M059J (cell line): ENCODE data around the gene AFMID. TPM values are rescaled to one million over a fixed set of nuclear protein-coding genes. Genes with fewer than 3 reads are reported as not detected.
A peak's percentile ranks its signal among the peaks of the same experiment; 100 is the strongest.
"Not testable (repeated sequence)": the region's sequence is repeated elsewhere in the genome, so short reads cannot be mapped to it uniquely, and the experiment has no call there.

ENCODE experiments used
- DNase-seq: peaks from one replicate; pipeline ENCODE4 v3.0.0-alpha.2; 2012; ENCODE audit warnings: low read depth
- total RNA-seq: library from RNA; depleted of rRNA; stranded (reverse); fragments of >200 nt; shearing (Covaris generic); gene quantifications from 2 replicates; pipeline ENCODE4 v1.2.3, GENCODE V29; 2014

AFMID gene
- total RNA-seq, 1 experiment from 2014 or later: 9.7 TPM

DNA sequence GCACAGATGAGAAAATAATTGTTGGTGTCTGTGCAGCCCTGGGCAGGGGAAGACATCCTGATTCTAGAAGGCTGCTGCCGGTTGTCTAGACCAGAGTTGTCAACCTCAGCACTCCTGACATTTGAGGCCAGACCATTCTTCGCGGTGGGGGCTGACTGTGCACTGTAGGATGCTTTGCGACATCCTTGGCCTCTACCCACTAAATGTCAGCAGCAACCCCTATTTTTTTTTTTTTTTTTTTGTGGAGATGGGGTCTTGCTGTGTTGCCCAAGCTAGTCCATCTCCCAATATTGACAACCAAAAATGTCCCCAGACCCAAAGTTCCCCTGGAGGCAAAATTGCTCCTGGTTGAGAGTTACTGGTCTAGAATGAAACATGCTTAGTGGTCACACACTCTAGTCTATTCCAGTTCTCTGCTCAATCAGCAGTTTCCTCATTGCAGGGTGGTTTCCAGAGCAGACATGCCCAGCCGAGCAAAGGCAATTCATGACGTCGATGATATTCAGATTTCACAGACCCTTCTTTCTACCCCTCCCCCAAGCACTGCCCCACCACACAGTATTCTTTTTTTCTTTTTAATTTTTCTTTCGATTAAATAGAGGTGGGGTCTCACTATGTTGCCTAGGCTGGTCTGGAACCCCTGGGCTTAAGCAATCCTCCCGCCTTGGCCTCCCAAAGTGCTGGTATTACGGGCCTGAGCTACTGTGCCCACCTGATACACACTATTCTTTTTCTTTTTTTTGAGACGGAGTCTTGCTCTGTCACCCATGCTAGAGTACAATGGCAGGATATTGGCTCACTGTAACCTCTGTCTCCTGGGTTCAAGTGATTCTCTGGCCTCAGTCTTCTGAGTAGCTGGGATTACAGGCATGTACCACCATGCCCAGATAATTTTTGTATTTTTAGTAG lies 32.0 kb upstream of the AFMID start:
- no peak for DNase-seq

DNA sequence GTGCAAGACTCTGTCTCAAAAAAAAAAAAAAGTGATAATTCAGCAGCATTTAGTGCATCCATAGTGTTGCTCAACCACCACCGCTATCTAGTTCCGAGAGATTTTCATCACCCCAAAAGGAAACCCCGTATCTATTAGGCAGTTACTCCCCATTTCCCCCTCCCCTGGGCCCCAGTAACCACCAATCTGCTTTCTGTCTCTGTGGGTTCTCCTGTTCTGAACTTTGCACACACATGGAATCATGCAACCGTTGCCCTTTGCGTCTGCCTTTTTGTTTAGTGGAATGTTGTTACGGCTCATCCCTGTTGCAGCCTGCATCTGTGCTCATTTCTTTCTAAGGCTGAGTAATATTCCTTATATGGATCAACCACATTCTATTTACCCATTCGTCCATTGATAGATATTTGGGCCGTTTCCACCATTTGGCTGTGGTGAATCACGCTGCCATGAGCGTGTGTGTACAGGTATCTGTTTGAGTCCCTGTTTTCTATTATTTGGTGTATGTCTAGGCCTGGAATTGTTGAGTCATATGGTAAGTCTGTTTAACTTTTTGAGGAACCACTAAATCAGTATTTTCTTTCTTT lies 27.5 kb upstream of the AFMID start:
- peak; percentile 59 for DNase-seq

DNA sequence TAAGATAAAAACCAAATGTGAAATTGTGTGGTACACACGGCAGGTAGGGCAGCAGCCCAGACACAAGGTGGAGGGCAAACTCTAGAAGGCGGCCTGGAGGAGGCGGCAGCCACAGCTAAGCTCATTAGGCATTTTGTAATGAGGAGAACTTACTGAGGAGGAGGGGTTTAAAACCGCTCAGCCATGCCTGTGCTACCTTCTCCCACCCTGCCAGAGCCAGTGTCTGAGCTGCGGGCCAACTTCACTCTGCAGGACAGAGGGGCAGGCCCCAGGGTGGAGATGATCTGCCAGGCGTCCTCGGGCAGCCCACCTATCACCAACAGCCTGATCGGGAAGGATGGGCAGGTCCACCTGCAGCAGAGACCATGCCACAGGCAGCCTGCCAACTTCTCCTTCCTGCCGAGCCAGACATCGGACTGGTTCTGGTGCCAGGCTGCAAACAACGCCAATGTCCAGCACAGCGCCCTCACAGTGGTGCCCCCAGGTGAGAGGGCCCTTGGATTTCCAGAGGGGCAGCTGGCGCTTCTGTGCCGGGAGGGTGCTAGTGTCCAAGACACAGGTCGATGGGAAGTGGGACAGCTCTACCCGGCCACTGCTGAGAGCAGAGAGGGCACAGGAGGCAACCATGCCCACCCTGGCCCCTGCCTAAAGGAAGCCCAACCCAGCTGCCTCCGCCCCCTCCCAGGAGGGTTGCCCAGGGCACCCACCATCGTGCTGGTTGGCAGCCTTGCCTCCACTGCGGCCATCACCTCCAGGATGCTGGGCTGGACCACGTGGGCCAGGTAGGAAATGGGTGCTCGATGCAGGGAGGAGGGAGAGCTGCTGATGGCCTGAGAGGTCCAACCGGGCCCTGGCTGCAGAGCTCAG lies 23.0 kb upstream of the AFMID start:
- no peak for DNase-seq

DNA sequence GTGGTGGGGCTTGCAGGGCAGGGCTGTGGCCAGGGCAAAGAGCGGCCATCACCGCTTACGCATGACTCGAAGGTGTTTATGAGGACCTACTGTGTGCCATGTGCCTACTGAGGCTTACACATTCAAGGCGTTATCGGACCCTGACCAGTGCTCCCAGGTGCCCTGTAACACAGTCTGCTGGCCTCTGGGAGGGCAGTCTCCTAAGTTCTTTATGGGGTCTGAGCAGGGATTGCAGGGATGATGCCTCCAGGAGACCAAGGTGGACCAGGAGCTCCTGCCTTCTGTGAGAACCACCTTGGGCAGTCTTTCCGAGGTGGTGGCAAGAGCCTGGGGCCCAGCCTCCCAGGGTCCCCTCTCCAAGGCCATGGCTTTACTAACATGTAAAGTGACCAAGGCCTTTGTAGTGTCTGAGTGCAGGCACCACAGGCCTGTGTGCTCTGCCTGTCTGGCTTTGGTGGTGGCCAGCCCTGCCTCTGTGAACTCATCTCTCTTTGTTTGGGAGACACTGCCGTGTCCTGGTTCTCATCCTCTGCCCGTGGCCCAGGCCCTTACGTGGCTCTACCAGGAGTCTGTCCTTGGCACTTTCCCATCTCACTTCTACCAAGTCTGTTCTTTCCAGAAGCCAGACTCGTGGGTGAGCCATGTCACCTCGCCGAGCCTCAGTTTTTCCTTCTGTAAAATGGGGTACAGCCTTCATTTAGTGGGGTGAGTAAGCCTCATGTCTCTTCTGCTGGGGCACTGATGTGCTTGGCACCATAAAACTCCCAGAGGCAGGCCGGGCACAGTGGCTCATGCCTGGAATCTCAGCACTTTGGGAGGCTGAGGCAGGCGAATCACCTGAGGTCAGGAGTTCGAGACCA lies 22.2 kb upstream of the AFMID start:
- DNase-seq: no peak

DNA sequence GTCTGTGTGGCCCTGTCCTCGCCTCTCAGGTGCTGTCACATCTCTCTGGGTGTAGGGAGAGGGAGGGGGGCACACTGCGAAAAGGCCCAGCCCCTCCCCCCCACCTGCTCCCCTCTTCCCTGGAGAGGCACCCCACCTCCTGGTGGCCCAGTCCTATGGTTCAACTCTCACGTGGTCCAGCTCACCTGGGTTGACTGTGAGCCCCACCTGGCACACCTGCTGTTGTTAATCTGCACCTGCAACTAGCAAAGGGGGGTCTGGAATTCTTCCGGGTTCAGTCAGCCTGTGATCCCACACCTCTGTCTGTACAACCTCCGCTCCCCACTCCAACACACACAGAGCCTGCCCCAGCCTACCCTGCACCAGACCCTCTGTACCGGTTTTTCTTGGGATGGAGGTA lies 20.7 kb upstream of the AFMID start:
- DNase-seq: no peak

DNA sequence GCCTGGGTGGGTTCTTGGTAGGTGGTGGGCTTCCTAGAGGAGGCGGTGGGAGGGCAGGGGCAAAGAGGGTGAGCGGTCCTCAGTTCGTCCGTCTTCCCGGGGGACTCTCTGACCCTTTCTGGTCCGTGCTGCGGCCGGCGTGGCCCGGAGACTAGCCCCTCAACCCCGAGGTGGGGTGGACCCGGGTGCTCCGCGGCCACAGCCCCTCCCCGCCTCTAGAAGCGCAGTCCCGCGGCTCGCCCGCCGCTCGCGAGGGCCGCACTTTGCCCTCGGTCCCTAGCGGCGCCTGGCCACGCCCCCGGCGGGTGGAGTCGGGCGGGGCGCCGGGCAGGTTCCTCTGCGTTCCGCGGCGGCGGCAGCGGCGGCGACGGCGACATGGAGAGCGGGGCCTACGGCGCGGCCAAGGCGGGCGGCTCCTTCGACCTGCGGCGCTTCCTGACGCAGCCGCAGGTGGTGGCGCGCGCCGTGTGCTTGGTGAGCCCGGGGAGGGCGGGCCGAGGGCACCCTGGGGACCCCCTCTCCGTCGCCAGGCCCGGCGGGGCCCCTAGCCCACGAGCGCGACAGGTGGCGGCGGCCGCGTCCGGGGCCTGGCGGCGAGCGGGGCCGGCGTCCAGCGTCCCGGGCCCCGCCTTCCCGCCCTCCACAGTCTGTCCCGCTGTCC lies 18.8 kb upstream of the AFMID start, which contains the start of gene SYNGR2:
SYNGR2 (plus strand) TSS at position 340 of the 661 bp plus-strand sequence; CDS start at position 376, 36 bp downstream.
- peak; percentile 70 for DNase-seq

DNA sequence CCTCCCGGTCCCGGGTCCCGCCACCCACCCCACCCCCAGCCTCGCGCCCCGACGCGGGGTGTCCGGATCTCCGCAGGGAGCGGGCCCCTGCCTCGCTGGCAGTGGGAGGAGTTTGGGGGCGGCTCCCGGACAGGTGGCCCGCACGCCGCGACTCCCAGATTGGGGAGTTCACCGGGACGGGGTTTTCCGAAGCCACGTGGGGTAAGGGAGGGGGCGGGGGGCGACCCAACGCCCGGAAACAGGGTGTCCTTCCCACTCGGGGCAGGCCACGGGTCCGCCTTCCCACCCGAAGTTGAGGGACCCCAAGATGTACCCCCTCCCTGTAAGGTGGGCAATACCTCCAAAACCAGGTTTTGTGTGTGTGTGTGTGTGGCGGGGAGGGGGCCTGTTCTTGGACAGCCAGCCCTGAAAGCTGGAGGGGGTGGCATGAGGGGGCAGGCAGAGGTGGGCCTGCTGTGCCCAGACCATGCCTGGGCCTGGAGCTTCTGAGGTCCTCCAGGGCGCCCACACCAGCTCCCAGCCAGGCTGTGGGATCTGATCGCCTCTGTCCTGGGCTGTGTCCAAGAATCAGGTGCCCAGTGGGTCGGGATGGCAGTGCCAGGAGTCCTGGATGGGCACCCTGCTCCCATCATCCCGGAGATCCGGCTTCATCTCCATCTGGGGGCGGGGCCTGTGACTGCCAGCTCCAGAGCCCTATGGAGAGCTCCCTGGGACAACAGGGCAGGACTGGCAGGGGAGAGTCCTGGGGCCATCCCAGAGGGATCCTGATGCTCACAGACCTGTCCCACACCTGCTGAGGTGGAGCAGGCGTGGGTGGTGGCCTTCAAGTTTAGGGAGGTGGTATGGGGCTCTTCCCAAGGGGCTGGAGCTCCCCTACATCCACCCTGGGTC lies 18.0 kb upstream of the AFMID start:
- DNase-seq: peak; percentile 74

DNA sequence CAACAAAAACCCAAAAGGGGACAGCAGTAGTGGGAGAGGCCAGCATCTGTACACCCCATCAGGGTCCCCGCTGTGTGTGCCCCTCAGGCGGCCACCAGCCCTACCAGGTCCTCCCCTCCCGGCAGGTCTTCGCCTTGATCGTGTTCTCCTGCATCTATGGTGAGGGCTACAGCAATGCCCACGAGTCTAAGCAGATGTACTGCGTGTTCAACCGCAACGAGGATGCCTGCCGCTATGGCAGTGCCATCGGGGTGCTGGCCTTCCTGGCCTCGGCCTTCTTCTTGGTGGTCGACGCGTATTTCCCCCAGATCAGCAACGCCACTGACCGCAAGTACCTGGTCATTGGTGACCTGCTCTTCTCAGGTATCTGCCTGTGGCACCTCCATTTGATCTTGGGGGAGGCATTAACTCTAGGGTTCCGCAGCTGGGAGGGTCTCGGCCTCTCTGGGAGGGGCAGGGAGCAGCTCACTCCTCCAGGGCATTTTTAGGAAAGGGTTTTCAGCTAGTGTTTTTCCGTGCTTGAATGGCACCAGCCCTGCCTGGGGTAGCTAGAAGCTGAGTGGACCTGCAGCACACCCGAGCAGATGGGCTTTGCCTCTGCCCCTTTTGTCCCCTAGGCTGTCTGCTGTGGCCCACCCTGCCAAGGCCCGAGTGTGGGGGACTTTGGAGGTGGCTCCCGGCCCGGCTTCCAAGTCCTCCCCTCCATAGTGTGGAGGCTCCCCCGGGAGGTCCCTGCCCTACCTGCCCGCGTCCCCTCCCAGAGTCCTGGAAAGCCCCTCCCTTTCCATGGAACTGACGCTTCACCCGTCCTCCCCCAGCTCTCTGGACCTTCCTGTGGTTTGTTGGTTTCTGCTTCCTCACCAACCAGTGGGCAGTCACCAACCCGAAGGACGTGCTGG lies 16.2 kb upstream of the AFMID start:
- DNase-seq: no peak

DNA sequence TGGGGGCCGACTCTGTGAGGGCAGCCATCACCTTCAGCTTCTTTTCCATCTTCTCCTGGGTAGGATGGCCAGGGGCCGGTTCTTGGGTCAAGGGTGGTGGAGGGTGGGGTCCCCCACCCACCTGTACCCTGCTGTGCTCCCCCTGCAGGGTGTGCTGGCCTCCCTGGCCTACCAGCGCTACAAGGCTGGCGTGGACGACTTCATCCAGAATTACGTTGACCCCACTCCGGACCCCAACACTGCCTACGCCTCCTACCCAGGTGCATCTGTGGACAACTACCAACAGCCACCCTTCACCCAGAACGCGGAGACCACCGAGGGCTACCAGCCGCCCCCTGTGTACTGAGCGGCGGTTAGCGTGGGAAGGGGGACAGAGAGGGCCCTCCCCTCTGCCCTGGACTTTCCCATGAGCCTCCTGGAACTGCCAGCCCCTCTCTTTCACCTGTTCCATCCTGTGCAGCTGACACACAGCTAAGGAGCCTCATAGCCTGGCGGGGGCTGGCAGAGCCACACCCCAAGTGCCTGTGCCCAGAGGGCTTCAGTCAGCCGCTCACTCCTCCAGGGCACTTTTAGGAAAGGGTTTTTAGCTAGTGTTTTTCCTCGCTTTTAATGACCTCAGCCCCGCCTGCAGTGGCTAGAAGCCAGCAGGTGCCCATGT lies 15.4 kb upstream of the AFMID start:
- not testable (repeated sequence) for DNase-seq

DNA sequence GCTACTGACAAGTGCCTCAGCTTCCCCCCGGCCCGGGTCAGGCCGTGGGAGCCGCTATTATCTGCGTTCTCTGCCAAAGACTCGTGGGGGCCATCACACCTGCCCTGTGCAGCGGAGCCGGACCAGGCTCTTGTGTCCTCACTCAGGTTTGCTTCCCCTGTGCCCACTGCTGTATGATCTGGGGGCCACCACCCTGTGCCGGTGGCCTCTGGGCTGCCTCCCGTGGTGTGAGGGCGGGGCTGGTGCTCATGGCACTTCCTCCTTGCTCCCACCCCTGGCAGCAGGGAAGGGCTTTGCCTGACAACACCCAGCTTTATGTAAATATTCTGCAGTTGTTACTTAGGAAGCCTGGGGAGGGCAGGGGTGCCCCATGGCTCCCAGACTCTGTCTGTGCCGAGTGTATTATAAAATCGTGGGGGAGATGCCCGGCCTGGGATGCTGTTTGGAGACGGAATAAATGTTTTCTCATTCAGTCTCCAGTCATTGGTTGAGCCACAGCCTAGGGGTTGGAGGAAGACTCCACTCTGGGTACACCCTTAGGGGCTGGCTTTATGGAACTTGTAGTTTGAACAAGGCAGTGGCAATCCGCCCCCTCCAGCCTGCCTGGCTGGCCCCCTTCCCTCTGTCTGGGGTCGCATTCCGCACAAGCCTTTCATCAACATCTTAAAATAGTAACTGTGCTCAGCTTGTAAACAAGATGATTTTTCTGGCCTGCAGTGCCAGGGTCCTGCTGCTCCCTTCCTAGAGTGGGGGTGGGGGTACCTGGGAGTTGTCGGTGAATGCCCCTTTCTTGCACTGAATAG lies 14.7 kb upstream of the AFMID start:
- no peak for DNase-seq

DNA sequence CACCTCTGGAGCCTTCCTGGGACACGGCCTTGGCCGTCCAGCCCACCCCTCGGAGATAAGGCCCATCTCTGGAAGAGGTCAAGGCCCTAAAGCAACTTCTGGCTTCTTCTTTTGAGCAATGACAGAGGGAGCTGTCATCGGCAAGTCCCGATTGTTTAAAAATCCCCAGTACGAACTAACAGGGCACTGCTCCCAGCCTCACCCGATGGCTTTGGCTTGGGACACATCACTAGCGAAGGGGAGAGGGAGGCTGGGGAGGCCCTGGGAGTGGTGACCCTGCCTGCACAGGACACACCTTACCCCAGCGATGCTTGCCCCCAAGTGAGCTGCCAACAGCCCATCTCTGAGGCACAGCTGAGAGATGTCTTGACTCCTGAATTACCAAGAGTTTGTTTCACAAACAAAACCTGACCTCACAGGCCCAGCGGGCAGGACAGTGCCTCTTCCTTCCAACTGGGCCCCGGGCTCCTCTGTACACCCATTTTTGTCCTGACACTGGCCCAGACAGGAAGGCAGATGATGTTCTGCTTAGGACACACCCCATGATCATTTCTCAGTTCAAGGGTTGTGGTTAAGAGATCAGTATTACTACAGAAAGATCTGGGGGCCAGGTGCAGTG lies 14.0 kb upstream of the AFMID start:
- no peak for DNase-seq

DNA sequence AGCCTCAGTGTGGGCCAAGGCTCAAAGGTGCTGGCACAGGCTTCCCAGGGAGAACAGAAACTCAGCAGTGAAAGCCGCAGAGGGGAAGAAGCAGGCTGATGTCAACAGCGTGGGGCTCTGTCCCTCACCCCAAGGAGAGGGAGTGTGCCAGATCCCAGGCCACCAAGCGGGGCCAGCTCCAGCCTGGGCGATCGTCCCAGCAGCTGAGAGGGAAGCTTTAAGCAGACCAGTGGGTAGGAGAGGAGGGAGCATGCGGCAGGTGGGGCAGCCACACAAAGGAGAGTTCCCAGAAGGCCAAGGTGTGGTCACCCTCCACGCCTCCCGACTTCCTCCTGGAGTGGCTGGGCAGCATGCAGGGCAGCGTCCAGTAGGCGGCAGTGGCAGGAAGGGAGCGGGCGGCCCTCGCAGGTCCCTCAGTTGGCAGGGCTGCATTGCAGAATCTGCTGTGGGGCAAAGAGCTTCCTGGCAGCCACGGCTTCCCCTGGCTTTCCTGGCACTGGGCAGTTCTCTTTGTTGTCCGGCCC lies 12.8 kb upstream of the AFMID start:
- DNase-seq: no peak

DNA sequence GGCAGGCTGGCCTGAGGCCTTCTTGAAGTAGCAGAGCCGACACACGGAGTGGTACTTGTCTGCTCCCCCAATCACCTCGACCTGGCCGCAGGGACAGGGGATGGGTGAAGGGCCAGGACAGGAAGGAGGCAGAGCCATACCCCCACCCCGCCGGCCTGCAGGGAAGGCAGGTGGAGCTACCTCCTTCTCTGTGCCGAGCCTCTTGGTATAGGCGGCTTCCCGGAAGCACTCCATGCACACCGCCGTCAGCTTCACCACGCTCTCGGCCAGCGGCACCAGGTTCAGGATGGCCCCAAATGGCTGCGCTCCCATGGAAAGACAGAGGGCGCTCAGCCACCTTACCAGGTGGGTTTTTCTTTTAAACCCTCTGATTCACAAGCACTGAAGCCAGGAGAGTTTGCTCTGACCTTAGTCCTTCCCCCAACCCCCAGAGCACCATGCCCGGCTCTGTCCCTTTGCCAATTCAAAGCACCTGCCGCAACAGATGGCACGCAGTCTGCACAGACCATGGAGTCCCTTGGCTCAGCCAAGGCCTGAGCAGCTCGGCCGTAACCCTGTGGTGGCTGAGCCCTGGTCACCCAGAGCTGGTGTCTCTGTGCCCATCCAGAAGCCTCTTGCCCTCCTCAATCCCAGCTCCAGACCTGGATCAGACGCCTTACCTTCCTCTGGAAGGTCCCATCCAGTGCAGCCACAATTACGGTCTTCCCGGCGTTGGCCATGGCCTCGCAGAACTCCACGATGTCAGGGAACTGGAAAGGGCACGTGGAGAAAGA lies 12.1 kb upstream of the AFMID start:
- no peak for DNase-seq

DNA sequence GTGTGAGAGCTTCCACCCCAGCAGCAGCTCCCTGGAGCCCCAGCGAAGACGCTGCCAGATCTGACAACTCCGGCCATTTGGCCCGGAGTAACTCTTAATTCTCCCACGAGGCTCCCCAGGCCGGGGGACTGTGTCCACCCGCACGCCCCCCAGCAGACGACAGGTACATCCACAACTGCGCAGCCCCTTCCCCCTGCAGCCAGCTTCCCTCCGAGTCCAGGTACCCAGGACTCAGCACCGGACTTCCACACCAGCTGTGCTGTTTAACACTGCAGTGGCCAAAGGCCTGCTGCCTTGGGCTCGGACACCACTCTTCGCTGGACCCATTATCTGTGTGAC lies 11.6 kb upstream of the AFMID start:
- no peak for DNase-seq

DNA sequence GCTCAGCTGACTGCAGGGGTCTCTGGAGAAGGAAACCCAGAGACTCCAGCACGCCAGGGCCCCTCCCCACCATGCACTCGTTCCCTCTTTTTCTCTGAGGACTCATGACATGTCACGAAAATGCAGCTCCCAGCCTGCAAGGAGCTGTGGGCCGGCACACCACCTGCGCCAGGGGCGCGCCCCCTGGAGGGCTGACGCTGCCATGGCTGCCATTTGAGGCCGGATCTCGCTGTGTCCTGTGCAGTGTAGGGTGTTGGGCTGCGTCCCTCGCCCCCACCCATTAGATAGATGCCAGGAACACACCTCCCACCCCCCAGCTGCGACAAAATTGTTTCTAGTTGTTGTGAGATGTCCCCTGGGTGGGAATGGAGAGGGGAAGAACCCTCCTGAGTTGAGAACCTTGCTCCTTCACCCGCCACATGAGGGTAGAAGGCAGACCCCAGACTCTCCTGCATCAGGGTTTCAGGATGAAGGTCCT lies 10.6 kb upstream of the AFMID start:
- no peak for DNase-seq

DNA sequence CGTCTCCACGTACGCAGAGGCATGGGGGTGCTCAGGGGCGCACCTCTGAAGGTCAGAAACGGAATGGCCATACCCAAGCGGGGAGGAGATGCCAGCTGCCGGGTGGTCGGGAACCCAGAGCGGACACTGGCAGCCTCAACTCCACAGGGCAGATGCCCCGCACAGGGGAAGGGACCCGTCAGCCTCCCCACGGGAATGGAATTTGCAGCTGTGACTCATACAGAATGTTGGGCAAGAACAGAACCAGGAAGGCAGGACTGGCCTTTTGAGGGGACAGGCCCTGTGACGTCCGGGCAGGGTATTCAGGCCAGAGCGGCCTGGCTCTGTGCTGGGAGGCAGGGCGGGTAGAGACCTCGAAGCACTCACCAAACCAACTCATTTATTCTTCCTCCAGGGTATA lies 7.8 kb upstream of the AFMID start:
- peak; percentile 32 for DNase-seq
